GM12801 (cell line): ENCODE measurements around the gene MS4A8.

Experiments
- TF ChIP-seq, protein P1 (sequence below): IDR thresholded peaks from one replicate; pipeline ENCODE4 v1.5.1; 2011; ENCODE audit warnings: control low read depth; ENCODE audit not compliant: insufficient read length; ENCODE audit errors: extremely low read depth

Gene MS4A8

DNA sequence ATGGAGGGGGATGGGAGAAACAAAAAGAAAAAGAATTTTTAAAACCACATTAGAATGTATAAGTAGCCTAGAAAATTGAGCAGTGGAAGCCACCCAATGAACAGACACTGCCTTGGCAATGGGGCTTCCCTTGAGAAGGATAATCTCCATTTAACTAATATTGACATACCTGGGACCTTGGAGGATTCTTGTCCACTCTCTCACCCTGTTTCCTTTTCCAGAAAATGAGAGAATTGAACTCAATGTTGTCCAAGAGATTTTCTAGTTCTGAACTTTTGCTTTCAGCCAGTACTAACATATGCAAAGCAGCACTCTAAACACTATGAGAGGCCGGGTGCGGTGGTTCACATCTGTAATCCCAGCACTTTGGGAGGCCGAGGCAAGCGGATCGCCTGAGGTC is 524 bp downstream of the MS4A8 start:
- TF ChIP-seq, protein P1, sequence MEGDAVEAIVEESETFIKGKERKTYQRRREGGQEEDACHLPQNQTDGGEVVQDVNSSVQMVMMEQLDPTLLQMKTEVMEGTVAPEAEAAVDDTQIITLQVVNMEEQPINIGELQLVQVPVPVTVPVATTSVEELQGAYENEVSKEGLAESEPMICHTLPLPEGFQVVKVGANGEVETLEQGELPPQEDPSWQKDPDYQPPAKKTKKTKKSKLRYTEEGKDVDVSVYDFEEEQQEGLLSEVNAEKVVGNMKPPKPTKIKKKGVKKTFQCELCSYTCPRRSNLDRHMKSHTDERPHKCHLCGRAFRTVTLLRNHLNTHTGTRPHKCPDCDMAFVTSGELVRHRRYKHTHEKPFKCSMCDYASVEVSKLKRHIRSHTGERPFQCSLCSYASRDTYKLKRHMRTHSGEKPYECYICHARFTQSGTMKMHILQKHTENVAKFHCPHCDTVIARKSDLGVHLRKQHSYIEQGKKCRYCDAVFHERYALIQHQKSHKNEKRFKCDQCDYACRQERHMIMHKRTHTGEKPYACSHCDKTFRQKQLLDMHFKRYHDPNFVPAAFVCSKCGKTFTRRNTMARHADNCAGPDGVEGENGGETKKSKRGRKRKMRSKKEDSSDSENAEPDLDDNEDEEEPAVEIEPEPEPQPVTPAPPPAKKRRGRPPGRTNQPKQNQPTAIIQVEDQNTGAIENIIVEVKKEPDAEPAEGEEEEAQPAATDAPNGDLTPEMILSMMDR: no peak

DNA sequence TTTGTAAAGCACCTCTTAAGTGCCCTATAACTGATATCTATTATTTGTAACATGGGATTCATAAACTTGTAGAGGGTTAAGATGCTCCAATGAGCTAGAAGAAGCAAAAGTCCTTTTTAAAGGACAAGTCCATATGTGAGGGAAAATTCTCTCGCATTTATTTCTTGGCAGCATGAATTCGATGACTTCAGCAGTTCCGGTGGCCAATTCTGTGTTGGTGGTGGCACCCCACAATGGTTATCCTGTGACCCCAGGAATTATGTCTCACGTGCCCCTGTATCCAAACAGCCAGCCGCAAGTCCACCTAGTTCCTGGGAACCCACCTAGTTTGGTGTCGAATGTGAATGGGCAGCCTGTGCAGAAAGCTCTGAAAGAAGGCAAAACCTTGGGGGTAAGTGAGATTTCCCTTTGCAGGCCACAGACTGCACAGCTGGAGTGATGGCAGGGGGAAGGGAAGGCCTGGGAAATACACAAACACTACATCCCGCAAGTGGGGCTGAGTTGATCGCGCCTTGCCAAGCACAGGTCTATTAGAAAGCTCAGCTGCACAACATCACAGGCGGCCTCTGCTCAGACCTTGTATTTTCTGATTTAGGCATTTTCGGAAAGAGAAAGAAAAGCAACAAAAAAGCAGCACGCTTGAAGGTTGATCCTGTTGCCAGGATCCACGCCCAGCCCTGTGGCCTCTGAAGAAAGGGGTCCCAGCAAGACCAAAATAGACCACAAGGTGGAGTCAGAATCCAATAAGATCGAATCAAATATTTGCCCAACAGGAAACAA is 1.5 kb downstream of the MS4A8 start:
- TF ChIP-seq, protein P1: no peak

DNA sequence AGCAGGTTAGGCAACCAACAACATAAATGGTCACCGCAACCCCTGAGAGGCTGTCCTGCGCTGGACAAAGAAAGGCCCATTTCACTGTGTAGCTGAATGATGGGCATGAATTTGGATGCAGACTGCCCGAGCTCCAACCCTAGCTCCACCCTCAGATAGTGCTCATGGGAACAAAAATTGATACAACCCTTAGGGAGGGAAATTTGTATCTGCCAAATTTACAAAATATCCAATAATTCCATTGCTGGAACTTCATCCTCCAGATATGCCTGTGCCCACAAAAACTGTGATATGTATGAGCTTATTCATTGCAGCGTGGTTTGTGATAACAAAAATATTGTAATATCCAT is 2.0 kb downstream of the MS4A8 start:
- TF ChIP-seq, protein P1: no peak

DNA sequence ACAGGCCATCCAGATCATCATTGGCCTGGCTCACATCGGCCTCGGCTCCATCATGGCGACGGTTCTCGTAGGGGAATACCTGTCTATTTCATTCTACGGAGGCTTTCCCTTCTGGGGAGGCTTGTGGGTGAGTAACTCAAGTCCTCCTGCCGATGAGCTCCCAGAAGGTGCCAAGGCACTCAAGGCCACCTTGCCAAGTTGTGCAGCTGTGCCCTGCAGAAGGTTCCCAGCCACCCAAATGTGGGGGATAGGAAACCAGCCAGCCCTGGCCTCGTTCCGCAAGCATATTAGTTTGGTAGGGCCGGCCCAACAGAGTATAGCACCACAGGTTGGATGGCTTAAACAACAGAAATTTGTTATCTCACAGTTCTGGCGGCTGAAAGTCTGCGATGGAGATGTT is 4.0 kb downstream of the MS4A8 start:
- TF ChIP-seq, protein P1: no peak

DNA sequence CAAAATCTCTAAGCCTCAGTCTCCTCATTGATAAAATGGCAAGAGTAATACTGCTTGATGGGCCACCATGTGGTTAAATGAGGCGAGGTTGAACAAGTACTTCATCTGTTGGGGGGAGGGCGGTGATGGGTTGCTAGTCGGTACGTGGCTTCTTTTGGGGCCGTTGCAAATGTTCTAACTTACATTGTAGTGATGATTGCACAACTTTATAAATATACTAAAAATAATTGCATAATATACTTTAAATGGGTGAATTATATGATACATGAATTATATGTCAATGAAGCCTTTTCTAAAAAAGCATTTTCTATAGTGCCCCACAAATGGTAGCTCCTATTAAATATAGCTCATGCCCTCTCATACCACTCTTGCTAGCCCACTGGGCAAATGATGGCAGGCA is 6.5 kb downstream of the MS4A8 start:
- TF ChIP-seq, protein P1: no peak

DNA sequence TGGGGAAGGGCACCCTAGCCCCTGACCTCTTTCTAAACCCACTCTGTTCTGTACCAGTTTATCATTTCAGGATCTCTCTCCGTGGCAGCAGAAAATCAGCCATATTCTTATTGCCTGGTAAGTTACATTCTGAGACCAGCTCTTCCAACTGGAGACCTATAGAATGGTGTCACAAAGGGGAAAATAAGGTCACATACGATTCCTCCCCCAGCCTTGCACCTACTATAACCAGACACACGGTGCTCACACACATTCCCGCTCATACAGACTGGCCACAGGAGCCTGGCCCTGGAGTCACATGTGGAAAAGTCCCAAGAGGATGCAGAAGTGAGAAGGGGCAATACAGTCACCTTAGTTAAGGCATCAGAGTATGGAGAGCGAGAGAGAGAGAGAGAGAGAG is 7.5 kb downstream of the MS4A8 start:
- TF ChIP-seq, protein P1: no peak

DNA sequence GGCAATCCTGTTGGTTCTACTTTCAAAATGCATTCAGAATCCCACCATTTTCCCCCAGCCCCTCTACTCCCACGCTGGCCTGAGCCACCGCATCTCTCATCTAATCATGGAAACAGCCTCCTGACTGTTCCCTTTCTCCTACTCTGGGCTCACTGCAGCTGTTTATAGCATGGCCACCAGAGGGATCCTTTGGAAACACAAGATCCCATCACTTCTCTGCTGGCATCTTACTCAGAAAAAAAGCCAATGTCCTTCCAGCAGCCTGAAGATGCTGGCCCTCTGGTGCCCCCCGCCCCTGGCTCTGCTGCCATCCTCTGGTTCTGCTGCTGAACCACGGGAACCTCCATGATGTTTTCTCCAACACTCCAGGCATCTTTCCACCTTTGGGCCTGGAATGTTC is 11.1 kb downstream of the MS4A8 start:
- TF ChIP-seq, protein P1: no peak
